Esophagus muscularis mucosa (tissue), 4 donors: Measurements from ENCODE around the gene SVOPL.

Source experiments
- CTCF ChIP-seq, 3 experiments: fragments of 200-600 bp in 2 of 3; fragments of 450-650 bp in 1 of 3; sonication (generic) in 2 of 3; IDR thresholded peaks; one replicate each; pipeline ENCODE4 v1.5.1; 2017 to 2019; ENCODE audit warnings: antibody characterized with exemption in 3 of 3, mild to moderate bottlenecking in 2 of 3, moderate library complexity in 1 of 3
- EP300 ChIP-seq: sonication (generic); formaldehyde crosslinking; IDR thresholded peaks from one replicate; pipeline ENCODE4 v1.6.1; 2017; ENCODE audit warnings: antibody characterized with exemption
- POLR2A ChIP-seq: fragments of 450-650 bp; IDR thresholded peaks from one replicate; pipeline ENCODE4 v1.6.1; 2017; ENCODE audit warnings: antibody characterized with exemption, moderate library complexity, mild to moderate bottlenecking, low read depth
- POLR2AphosphoS5 ChIP-seq, 2 donors: sonication (generic); formaldehyde crosslinking; IDR thresholded peaks; one replicate each; pipeline ENCODE4 v1.6.1; 2017; ENCODE audit warnings: antibody characterized with exemption in 2 of 2

- TF ChIP-seq CTCF (IDR thresholded peaks at IDR 0.05) (no peak), POLR2A (no peak), POLR2AphosphoS5 (IDR thresholded peaks at IDR 0.05) (no peak), EP300 (no peak)
Observed at GRCh38 chr7:138602451-138602850, 98.7 kb downstream of the SVOPL start.
